Effector memory CD8-positive, alpha-beta T cell (primary cell): ENCODE data around the gene ZFHX3.
"Not testable (repeated sequence)": the region's sequence is repeated elsewhere in the genome, so short reads cannot be mapped to it uniquely, and the experiment has no call there.

Source experiments
- ATAC-seq: fragments of 150-1000 bp; cut with Tn5 transposase; replicated peaks from 2 replicates; pipeline ENCODE4 v1.10.0; 2021; ENCODE audit warnings: mild to moderate bottlenecking, moderate library complexity
- DNase-seq, 3 experiments: peaks; one replicate each; pipeline ENCODE4 v3.0.0; 2021
- H3K27ac Mint-ChIP-seq, 2 donors: one replicate each; pipeline ENCODE4 v1.8.0; 2022; ENCODE audit warnings: mild to moderate bottlenecking in 2 of 2, mixed read lengths in 2 of 2, moderate library complexity in 2 of 2
- H3K27me3 Mint-ChIP-seq, 2 donors: one replicate each; pipeline ENCODE4 v1.8.0; 2022; ENCODE audit warnings: mixed read lengths in 2 of 2
- H3K36me3 Mint-ChIP-seq: one replicate; pipeline ENCODE4 v1.8.0; 2022; ENCODE audit warnings: mild to moderate bottlenecking, moderate library complexity, mixed read lengths; ENCODE audit not compliant: insufficient read depth
- H3K4me1 Mint-ChIP-seq, 2 donors: one replicate each; pipeline ENCODE4 v1.8.0; 2022; ENCODE audit warnings: low read depth in 2 of 2, mixed read lengths in 2 of 2
- H3K4me3 Mint-ChIP-seq, 2 donors: one replicate each; pipeline ENCODE4 v1.8.0; 2022; ENCODE audit warnings: mild to moderate bottlenecking in 2 of 2, mixed read lengths in 2 of 2, moderate library complexity in 2 of 2
- H3K9me3 Mint-ChIP-seq, 2 donors: one replicate each; pipeline ENCODE4 v1.8.0; 2022; ENCODE audit warnings: mixed read lengths in 2 of 2

ZFHX3 gene

GRCh38 chr16:73010150-73010676 lies 37.7 kb downstream of the ZFHX3 start:
- no peaks in the 10 kb centered on the region for H3K4me1 Mint-ChIP-seq
- no peak for DNase-seq
- H3K9me3 Mint-ChIP-seq = no peaks in the 10 kb centered on the region
- ATAC-seq = no peak
- H3K4me3 Mint-ChIP-seq = no peak overlapping the region
- no peaks in the 10 kb centered on the region for H3K36me3 Mint-ChIP-seq
- H3K27ac Mint-ChIP-seq = no peak overlapping the region
- no peaks in the 10 kb centered on the region for H3K27me3 Mint-ChIP-seq

- H3K27me3 Mint-ChIP-seq, H3K4me3 Mint-ChIP-seq, ATAC-seq, H3K27ac Mint-ChIP-seq, H3K4me1 Mint-ChIP-seq, H3K9me3 Mint-ChIP-seq, DNase-seq, H3K36me3 Mint-ChIP-seq: not testable (repeated sequence)
These were observed 38.2 kb downstream of the ZFHX3 start for GRCh38 chr16:73009710-73010109.

- no peaks in the 10 kb centered on the region for H3K9me3 Mint-ChIP-seq
- no peak overlapping the region for H3K4me3 Mint-ChIP-seq
- no peak for DNase-seq
- no peaks in the 10 kb centered on the region for H3K27me3 Mint-ChIP-seq
- H3K36me3 Mint-ChIP-seq = peaks cover 3% of the 10 kb centered on the region
- H3K27ac Mint-ChIP-seq = no peak overlapping the region
- no peaks in the 10 kb centered on the region for H3K4me1 Mint-ChIP-seq
- ATAC-seq = no peak
These were observed 41.9 kb downstream of the ZFHX3 start for GRCh38 chr16:73006026-73006425.

GRCh38 chr16:73002866-73003265 lies 45.1 kb downstream of the ZFHX3 start:
- H3K4me3 Mint-ChIP-seq = no peak overlapping the region
- no peak overlapping the region for H3K27ac Mint-ChIP-seq
- no peak for DNase-seq

GRCh38 chr16:73000907-73001521 lies 46.9 kb downstream of the ZFHX3 start:
- Mint-ChIP-seq H3K36me3 (peaks cover 3% of the 10 kb centered on the region), H3K27ac (no peak overlapping the region), H3K4me3 (no peak overlapping the region), H3K4me1 (no peaks in the 10 kb centered on the region), H3K9me3 (peaks cover 0 to 3% of the 10 kb centered on the region in 2 donors), H3K27me3 (no peaks in the 10 kb centered on the region)
- ATAC-seq (no peak), DNase-seq (no peak)

More at GRCh38 chr16:73002866-73003265, 45.1 kb downstream of the ZFHX3 start:
- Mint-ChIP-seq H3K27me3 (no peaks in the 10 kb centered on the region), H3K9me3 (peaks cover 0 to 2% of the 10 kb centered on the region in 2 donors), H3K4me1 (no peaks in the 10 kb centered on the region), H3K36me3 (peaks cover 3% of the 10 kb centered on the region)
- no peak for ATAC-seq

- ATAC-seq = no peak
- H3K4me1 Mint-ChIP-seq = no peaks in the 10 kb centered on the region
- H3K27me3 Mint-ChIP-seq = no peaks in the 10 kb centered on the region
- DNase-seq = no peak
- H3K4me3 Mint-ChIP-seq = no peak overlapping the region
- H3K27ac Mint-ChIP-seq = no peak overlapping the region
- peaks cover 0 to 3% of the 10 kb centered on the region in 2 donors for H3K9me3 Mint-ChIP-seq
- H3K36me3 Mint-ChIP-seq = peaks cover 3% of the 10 kb centered on the region
These were observed 47.7 kb downstream of the ZFHX3 start for GRCh38 chr16:73000020-73000906.

GRCh38 chr16:72999541-73000019 lies 48.3 kb downstream of the ZFHX3 start:
- ATAC-seq (no peak), DNase-seq (no peak)
- no peaks in the 10 kb centered on the region for H3K4me1 Mint-ChIP-seq
- H3K27ac Mint-ChIP-seq = no peak overlapping the region
- H3K27me3 Mint-ChIP-seq = no peaks in the 10 kb centered on the region
- peaks cover 0 to 3% of the 10 kb centered on the region in 2 donors for H3K9me3 Mint-ChIP-seq
- no peak overlapping the region for H3K4me3 Mint-ChIP-seq
- peaks cover 3% of the 10 kb centered on the region for H3K36me3 Mint-ChIP-seq

GRCh38 chr16:72997141-72997542 lies 50.8 kb downstream of the ZFHX3 start:
- no peaks in the 10 kb centered on the region for H3K27me3 Mint-ChIP-seq
- ATAC-seq (no peak), DNase-seq (no peak)
- no peak overlapping the region for H3K27ac Mint-ChIP-seq
- H3K36me3 Mint-ChIP-seq = peaks cover 2% of the 10 kb centered on the region
- no peak overlapping the region for H3K4me3 Mint-ChIP-seq
- H3K9me3 Mint-ChIP-seq = peaks cover 0 to 3% of the 10 kb centered on the region in 2 donors
- no peaks in the 10 kb centered on the region for H3K4me1 Mint-ChIP-seq

GRCh38 chr16:72996291-72997062 lies 51.5 kb downstream of the ZFHX3 start:
- H3K9me3 Mint-ChIP-seq = peaks cover 0 to 3% of the 10 kb centered on the region in 2 donors
- H3K27ac Mint-ChIP-seq = no peak overlapping the region
- H3K36me3 Mint-ChIP-seq = peaks cover 2% of the 10 kb centered on the region
- no peaks in the 10 kb centered on the region for H3K27me3 Mint-ChIP-seq
- no peak for ATAC-seq
- DNase-seq = no peak
- no peaks in the 10 kb centered on the region for H3K4me1 Mint-ChIP-seq
- no peak overlapping the region for H3K4me3 Mint-ChIP-seq

- not testable (repeated sequence) for H3K27ac Mint-ChIP-seq, H3K4me1 Mint-ChIP-seq, ATAC-seq, H3K9me3 Mint-ChIP-seq, H3K27me3 Mint-ChIP-seq, H3K4me3 Mint-ChIP-seq, DNase-seq, H3K36me3 Mint-ChIP-seq
These were observed 52.1 kb downstream of the ZFHX3 start for GRCh38 chr16:72995882-72996270.

- peaks cover 0 to 3% of the 10 kb centered on the region in 2 donors for H3K9me3 Mint-ChIP-seq
- no peaks in the 10 kb centered on the region for H3K4me1 Mint-ChIP-seq
- H3K27me3 Mint-ChIP-seq = no peaks in the 10 kb centered on the region
- H3K27ac Mint-ChIP-seq = no peak overlapping the region
- DNase-seq (no peak), ATAC-seq (no peak)
- H3K36me3 Mint-ChIP-seq = peaks cover 2% of the 10 kb centered on the region
- no peak overlapping the region for H3K4me3 Mint-ChIP-seq
These were observed 52.6 kb downstream of the ZFHX3 start for GRCh38 chr16:72995151-72995881.

GRCh38 chr16:72992142-72992601 lies 55.8 kb downstream of the ZFHX3 start:
- H3K4me1 Mint-ChIP-seq = no peaks in the 10 kb centered on the region
- peaks cover 2% of the 10 kb centered on the region for H3K36me3 Mint-ChIP-seq
- no peak overlapping the region for H3K27ac Mint-ChIP-seq
- ATAC-seq = no peak
- H3K27me3 Mint-ChIP-seq = no peaks in the 10 kb centered on the region
- peaks cover 0 to 1% of the 10 kb centered on the region in 2 donors for H3K9me3 Mint-ChIP-seq
- no peak for DNase-seq
- no peak overlapping the region for H3K4me3 Mint-ChIP-seq

- peaks cover 0 to 1% of the 10 kb centered on the region in 2 donors for H3K9me3 Mint-ChIP-seq
- no peaks in the 10 kb centered on the region for H3K27me3 Mint-ChIP-seq
- no peak for ATAC-seq
- no peak overlapping the region for H3K4me3 Mint-ChIP-seq
- H3K27ac Mint-ChIP-seq = no peak overlapping the region
- no peak for DNase-seq
- H3K4me1 Mint-ChIP-seq = no peaks in the 10 kb centered on the region
- H3K36me3 Mint-ChIP-seq = peaks cover 2% of the 10 kb centered on the region
These were observed 56.3 kb downstream of the ZFHX3 start for GRCh38 chr16:72991644-72992043.
